SU-DHL-6 (cell line): ENCODE results near the gene KRT14.

ENCODE experiments used
- CTCF ChIP-seq: fragments of 200-600 bp; sonication (generic); IDR thresholded peaks from one replicate; pipeline ENCODE4 v1.5.1; 2017; ENCODE audit warnings: antibody characterized with exemption, mild to moderate bottlenecking, low read length, moderate library complexity; ENCODE audit not compliant: insufficient read depth, poor library complexity, severe bottlenecking
- EZH2phosphoT487 ChIP-seq: fragments of 200-600 bp; sonication (generic), shearing (Covaris generic); conservative IDR thresholded peaks from 2 replicates; pipeline ENCODE4 v1.6.1; 2018; ENCODE audit warnings: mild to moderate bottlenecking, antibody characterized with exemption, low read length, moderate library complexity, mixed read lengths

GRCh38 chr17:41618341-41619035, 31.8 kb upstream of the KRT14 start:
- TF ChIP-seq CTCF (no peak), EZH2phosphoT487 (no peak)
